ENCODE measurements around the gene ZNF831. TPM values are rescaled to one million over a fixed set of nuclear protein-coding genes. Genes with fewer than 3 reads are reported as not detected.

The ZNF831 gene
- total RNA-seq, 1 donor from 2014 or later, result 4.0 TPM

DNA sequence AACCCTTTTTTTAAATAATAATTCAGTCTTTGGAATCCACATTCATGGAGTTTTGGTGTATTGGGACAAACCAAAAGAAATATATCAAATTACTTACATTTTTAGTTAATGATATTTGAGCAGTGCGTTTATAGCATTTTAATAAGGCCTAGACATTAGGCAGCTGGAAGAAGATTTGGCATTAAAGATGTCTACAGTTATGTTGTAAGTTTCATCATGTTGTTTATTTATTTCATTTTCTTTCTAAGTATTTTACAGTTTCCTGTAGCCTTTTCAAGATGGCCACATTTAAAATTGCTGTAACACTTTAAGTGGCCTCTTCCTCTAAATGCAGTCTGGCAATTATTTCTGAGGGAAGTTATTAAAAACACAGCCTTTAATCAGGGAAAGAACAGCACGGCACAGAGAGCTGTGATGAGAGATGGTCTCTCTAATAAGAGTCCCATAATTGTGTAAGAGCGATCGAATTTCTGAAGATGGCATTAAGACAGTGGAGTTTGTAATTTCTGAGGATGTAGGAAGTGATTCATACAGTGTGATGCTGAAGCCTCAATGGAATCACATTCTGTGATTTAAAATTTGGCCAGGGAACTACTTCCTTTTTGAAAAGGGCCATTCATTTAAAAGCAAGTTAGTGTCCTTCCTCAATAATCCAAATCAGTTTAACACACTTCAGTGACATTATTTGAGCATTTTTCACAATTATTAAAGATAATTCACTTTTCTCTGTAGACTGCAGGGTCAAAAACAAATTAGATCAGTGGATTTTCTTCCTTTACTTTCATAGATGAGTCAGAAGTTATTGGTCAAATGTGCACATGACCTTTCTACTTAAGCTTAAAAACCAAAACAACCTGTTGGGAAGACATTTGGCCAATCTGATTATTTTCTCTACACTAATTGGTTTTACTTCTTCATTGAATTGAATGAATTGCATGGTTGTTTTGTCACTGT is 84.4 kb downstream of the ZNF831 start:
- Mint-ChIP-seq H3K4me3 (no peak overlapping the region), H3K27me3 (no peaks in the 10 kb centered on the region), H3K9me3 (peaks cover 4% of the 10 kb centered on the region), H3K36me3 (ENCODE audit: low read depth) (peaks cover 42% of the 10 kb centered on the region), H3K4me1 (peaks cover 4% of the 10 kb centered on the region), H3K27ac (no peak overlapping the region)
- POLR2A ChIA-PET, result no interaction called here
- TF ChIP-seq, protein P1, sequence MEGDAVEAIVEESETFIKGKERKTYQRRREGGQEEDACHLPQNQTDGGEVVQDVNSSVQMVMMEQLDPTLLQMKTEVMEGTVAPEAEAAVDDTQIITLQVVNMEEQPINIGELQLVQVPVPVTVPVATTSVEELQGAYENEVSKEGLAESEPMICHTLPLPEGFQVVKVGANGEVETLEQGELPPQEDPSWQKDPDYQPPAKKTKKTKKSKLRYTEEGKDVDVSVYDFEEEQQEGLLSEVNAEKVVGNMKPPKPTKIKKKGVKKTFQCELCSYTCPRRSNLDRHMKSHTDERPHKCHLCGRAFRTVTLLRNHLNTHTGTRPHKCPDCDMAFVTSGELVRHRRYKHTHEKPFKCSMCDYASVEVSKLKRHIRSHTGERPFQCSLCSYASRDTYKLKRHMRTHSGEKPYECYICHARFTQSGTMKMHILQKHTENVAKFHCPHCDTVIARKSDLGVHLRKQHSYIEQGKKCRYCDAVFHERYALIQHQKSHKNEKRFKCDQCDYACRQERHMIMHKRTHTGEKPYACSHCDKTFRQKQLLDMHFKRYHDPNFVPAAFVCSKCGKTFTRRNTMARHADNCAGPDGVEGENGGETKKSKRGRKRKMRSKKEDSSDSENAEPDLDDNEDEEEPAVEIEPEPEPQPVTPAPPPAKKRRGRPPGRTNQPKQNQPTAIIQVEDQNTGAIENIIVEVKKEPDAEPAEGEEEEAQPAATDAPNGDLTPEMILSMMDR (IDR thresholded peaks at IDR 0.05), result no peak
- intact Hi-C loops (cut with micrococcal nuclease), result no loop called here
- DNase-seq, result no peak
- ATAC-seq (ENCODE audit: low read depth), result no peak
- CTCF ChIA-PET, result no interaction called here

DNA sequence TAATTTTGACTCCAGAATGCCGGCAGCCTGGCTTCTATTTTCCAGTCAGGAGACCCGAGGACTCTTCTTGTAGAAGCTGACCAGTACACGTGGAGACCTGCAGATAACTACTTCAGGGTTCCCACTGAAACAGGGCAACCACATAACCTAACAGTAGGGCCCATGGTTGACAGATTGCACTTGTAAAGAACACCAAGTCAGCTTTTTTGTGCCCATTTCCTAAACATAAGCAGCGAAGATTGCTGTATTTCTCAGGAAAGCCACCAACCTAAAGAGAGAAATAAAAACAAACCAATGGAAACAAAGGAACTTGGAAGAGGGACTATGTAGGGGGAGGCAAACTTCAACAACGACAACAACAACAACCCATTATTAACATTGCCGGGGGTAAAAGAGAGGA is 86.7 kb downstream of the ZNF831 start:
- POLR2A ChIA-PET, result no interaction called here
- no peak overlapping the region for H3K4me3 Mint-ChIP-seq
- TF ChIP-seq, protein P1 (IDR thresholded peaks at IDR 0.05), result no peak
- no peaks in the 10 kb centered on the region for H3K27me3 Mint-ChIP-seq
- intact Hi-C loops (cut with micrococcal nuclease), result no loop called here
- CTCF ChIA-PET, result no interaction called here
- H3K9me3 Mint-ChIP-seq, result peaks cover 4% of the 10 kb centered on the region
- no peak for ATAC-seq (ENCODE audit: low read depth)
- DNase-seq, result no peak
- H3K36me3 Mint-ChIP-seq (ENCODE audit: low read depth), result peaks cover 41% of the 10 kb centered on the region
- peaks cover 15% of the 10 kb centered on the region for H3K4me1 Mint-ChIP-seq
- H3K27ac Mint-ChIP-seq, result no peak overlapping the region

DNA sequence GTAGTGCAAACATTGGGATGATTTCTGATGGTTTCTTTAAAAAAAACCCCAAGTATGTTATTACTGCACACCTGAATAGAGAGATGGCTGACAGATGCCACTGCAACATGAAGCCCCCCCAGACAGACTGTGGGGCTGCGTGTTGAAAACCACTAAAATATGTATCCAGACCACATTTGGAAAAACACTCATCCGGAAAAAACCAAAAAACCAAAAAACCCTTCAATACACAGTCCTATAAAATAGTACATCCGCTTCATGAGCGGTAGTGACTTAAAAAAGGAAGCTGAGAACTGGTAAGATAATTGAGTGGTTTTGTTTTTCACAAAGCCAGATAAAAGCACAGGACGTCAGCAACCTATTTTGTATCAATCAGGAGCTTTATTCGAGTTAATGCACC is 89.7 kb downstream of the ZNF831 start:
- Mint-ChIP-seq H3K36me3 (ENCODE audit: low read depth) (peaks cover 29% of the 10 kb centered on the region), H3K27ac (peak overlapping the region; percentile 32), H3K4me3 (no peak overlapping the region), H3K4me1 (peaks cover 23% of the 10 kb centered on the region), H3K27me3 (no peaks in the 10 kb centered on the region), H3K9me3 (peaks cover 4% of the 10 kb centered on the region)
- TF ChIP-seq, protein P1 (IDR thresholded peaks at IDR 0.05), result no peak
- intact Hi-C loops (cut with micrococcal nuclease), result no loop called here
- DNase-seq (no peak), ATAC-seq (ENCODE audit: low read depth) (no peak)
- POLR2A ChIA-PET, result no interaction called here
- CTCF ChIA-PET, result interaction anchor here (1.0 kb wide), 1 partner anchor 166 kb away, joined by 3 read pairs; no protein-coding TSS in a partner anchor

DNA sequence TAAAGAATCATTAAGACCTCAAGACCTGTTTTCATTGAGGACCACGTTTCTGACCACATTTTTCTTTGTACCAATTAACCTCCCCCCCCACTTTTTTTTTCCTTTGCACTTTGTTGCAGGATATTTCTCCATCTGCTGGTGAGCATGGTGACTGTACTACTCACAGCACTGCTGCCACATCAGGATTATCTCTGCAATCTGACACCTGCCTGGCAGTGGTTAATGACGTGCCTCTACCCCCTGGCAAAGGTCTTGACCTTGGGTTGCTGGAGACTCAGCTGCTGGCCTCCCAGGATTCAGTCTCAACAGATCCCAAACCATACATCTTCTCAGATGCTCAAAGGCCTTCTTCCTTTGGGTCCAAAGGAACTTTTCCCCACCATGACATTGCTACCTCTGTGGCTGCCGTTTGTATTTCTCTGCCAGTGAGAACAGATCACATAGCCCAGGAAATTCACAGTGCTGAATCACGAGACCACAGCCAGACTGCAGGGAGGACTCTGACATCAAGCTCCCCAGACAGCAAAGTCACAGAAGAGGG is 90.2 kb downstream of the ZNF831 start:
- peak overlapping the region; percentile 33 for H3K27ac Mint-ChIP-seq
- H3K9me3 Mint-ChIP-seq, result peaks cover 4% of the 10 kb centered on the region
- ChIA-PET POLR2A (no interaction called here), CTCF (interaction anchor here (1.0 kb wide), 1 partner anchor 166 kb away, joined by 3 read pairs; no protein-coding TSS in a partner anchor)
- peaks cover 27% of the 10 kb centered on the region for H3K36me3 Mint-ChIP-seq (ENCODE audit: low read depth)
- intact Hi-C loops (cut with micrococcal nuclease), result no loop called here
- no peak overlapping the region for H3K4me3 Mint-ChIP-seq
- DNase-seq, result no peak
- TF ChIP-seq, protein P1 (IDR thresholded peaks at IDR 0.05), result no peak
- ATAC-seq (ENCODE audit: low read depth), result no peak
- H3K4me1 Mint-ChIP-seq, result peaks cover 26% of the 10 kb centered on the region
- no peaks in the 10 kb centered on the region for H3K27me3 Mint-ChIP-seq

DNA sequence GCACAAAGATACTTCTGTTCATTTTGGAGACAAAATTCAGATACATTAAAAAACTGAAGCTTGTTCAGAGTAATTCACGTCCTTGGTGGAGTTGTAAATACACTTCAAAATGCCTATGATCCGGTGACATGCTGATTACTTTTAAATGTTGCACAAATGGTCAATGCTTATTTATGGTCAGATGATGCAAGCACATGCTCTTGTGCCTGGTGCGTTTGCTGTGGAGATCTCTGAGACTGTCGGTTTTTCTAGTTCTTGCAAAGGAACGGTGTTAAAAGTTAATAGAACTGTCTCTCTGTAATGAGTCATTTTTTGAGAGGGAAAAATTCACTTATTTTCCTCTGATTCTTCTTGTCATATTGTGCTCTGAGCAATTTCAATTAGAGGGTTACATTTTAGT is 91.6 kb downstream of the ZNF831 start:
- no peak overlapping the region for H3K4me3 Mint-ChIP-seq
- peaks cover 28% of the 10 kb centered on the region for H3K4me1 Mint-ChIP-seq
- H3K9me3 Mint-ChIP-seq, result peaks cover 4% of the 10 kb centered on the region
- H3K36me3 Mint-ChIP-seq (ENCODE audit: low read depth), result peaks cover 18% of the 10 kb centered on the region
- H3K27ac Mint-ChIP-seq, result no peak overlapping the region
- intact Hi-C loops (cut with micrococcal nuclease), result no loop called here
- ChIA-PET CTCF (no interaction called here), POLR2A (no interaction called here)
- H3K27me3 Mint-ChIP-seq, result no peaks in the 10 kb centered on the region
- TF ChIP-seq, protein P1 (IDR thresholded peaks at IDR 0.05), result no peak
- no peak for ATAC-seq (ENCODE audit: low read depth)
- no peak for DNase-seq
